OCI-LY3 (cell line): ENCODE data around the gene FAM90A26.
"Not testable (repeated sequence)": the region's sequence is repeated elsewhere in the genome, so short reads cannot be mapped to it uniquely, and the experiment has no call there.

Experiments used
- EZH2phosphoT487 ChIP-seq: fragments of 200-600 bp; shearing (Covaris generic); IDR thresholded peaks from 2 replicates; pipeline ENCODE4 v1.6.1; 2018; ENCODE audit warnings: antibody characterized with exemption, mixed run types, low read depth
- TF ChIP-seq, protein P1 (sequence below): fragments of 200-600, 300-600 bp; sonication (generic); IDR thresholded peaks from 2 replicates; pipeline ENCODE4 v1.5.1; 2014; ENCODE audit warnings: antibody characterized with exemption, low read length, low read depth

DNA sequence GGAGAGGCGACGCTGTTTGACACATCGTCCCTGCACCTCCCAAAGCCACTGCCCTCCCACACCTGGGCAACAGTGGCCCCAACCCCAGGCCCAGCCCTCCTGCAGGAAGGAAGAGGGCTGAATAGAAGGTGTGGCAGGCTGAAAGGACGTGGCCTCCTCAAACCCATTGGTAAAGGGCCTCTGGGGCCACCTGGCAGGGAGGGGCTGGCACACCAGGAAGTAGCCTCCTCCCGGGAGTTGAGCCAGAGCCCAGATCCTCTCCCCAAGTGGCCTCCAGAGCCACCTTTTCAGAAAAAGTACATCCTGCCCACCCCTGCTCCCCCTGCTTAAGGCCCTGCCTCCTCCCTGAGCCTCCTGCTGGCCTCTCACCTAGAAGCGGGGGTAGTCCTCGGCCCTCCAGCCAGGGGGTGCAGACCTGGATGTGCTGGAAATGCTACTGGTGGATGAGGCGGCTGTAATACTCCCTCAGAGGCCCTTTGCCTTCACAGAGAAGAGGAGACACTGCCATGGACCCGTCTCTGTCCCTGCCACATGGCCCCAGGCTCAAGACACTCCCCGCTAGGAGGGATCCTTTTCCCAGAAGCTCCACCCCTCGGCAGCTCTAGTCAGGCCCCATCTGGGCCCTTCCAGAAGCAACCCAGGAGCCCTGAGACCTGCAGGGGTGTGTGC lies at the start of gene FAM90A26:
- TF ChIP-seq, protein P1, sequence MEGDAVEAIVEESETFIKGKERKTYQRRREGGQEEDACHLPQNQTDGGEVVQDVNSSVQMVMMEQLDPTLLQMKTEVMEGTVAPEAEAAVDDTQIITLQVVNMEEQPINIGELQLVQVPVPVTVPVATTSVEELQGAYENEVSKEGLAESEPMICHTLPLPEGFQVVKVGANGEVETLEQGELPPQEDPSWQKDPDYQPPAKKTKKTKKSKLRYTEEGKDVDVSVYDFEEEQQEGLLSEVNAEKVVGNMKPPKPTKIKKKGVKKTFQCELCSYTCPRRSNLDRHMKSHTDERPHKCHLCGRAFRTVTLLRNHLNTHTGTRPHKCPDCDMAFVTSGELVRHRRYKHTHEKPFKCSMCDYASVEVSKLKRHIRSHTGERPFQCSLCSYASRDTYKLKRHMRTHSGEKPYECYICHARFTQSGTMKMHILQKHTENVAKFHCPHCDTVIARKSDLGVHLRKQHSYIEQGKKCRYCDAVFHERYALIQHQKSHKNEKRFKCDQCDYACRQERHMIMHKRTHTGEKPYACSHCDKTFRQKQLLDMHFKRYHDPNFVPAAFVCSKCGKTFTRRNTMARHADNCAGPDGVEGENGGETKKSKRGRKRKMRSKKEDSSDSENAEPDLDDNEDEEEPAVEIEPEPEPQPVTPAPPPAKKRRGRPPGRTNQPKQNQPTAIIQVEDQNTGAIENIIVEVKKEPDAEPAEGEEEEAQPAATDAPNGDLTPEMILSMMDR, result not testable (repeated sequence)
- not testable (repeated sequence) for TF ChIP-seq EZH2phosphoT487
